Measurements from ENCODE around the gene NLGN1.

Gene NLGN1

GRCh38 chr3:173681188-173681678, 283.7 kb downstream of the NLGN1 start:
- TF ChIP-seq CTCF (IDR thresholded peaks at IDR 0.05; ENCODE audit: borderline replicate concordance, insufficient read depth, low read depth, low read length) = no peak
- H3K4me3 ChIP-seq (ENCODE audit: low read depth, low read length) = no peak overlapping the region

- no peak overlapping the region for H3K4me3 ChIP-seq (ENCODE audit: low read depth, low read length)
- TF ChIP-seq CTCF (IDR thresholded peaks at IDR 0.05; ENCODE audit: borderline replicate concordance, insufficient read depth, low read depth, low read length) = no peak
These were observed 287.9 kb downstream of the NLGN1 start for GRCh38 chr3:173685456-173685855.

GRCh38 chr3:173688216-173688842, 290.8 kb downstream of the NLGN1 start:
- no peak for TF ChIP-seq CTCF (IDR thresholded peaks at IDR 0.05; ENCODE audit: borderline replicate concordance, insufficient read depth, low read depth, low read length)
- no peak overlapping the region for H3K4me3 ChIP-seq (ENCODE audit: low read depth, low read length)

- no peak overlapping the region for H3K4me3 ChIP-seq (ENCODE audit: low read depth, low read length)
- TF ChIP-seq CTCF (IDR thresholded peaks at IDR 0.05; ENCODE audit: borderline replicate concordance, insufficient read depth, low read depth, low read length) = no peak
These were observed 293.1 kb downstream of the NLGN1 start for GRCh38 chr3:173690542-173691180.

GRCh38 chr3:173699353-173699752, 301.8 kb downstream of the NLGN1 start:
- H3K4me3 ChIP-seq (ENCODE audit: low read depth, low read length) = no peak overlapping the region
- no peak for TF ChIP-seq CTCF (IDR thresholded peaks at IDR 0.05; ENCODE audit: borderline replicate concordance, insufficient read depth, low read depth, low read length)

- no peak for TF ChIP-seq CTCF (IDR thresholded peaks at IDR 0.05; ENCODE audit: borderline replicate concordance, insufficient read depth, low read depth, low read length)
- no peak overlapping the region for H3K4me3 ChIP-seq (ENCODE audit: low read depth, low read length)
These were observed 302.8 kb downstream of the NLGN1 start for GRCh38 chr3:173700336-173700735.

GRCh38 chr3:173702561-173702960, 305.0 kb downstream of the NLGN1 start:
- H3K4me3 ChIP-seq (ENCODE audit: low read depth, low read length) = no peak overlapping the region
- TF ChIP-seq CTCF (IDR thresholded peaks at IDR 0.05; ENCODE audit: borderline replicate concordance, insufficient read depth, low read depth, low read length) = no peak

All from GM12875 (cell line).